ENCODE results near the gene SAMD14. TPM values are rescaled to one million over a fixed set of nuclear protein-coding genes. Genes with fewer than 3 reads are reported as not detected.

The SAMD14 gene
- total and polyA plus RNA-seq, 2 experiments from 2014 or later, result 0.70 to 4.7 TPM

- no peak overlapping the region for H3K27ac Mint-ChIP-seq
- no peak overlapping the region for H3K4me2 ChIP-seq
- H3K79me2 ChIP-seq (replicated peaks; ENCODE audit: insufficient read depth), result no peaks in the 10 kb centered on the region
Measured at GRCh38 chr17:50153650-50154575, 24.0 kb upstream of the SAMD14 start.

More at GRCh38 chr17:50153650-50154575, 24.0 kb upstream of the SAMD14 start:
- no peak overlapping the region for H3K27ac ChIP-seq (ENCODE audit: low read depth)
- H3F3A ChIP-seq (replicated peaks; ENCODE audit: low read depth), result peaks cover 5% of the 10 kb centered on the region; the same call in 1 of the 2 replicates
- DNase-seq (ENCODE audit: low spot score) (no peak), ATAC-seq (no peak)
- no peaks in the 10 kb centered on the region for H4K20me1 ChIP-seq (replicated peaks; ENCODE audit: insufficient read depth)
- no peak for TF ChIP-seq EZH2phosphoT487 (IDR thresholded peaks at IDR 0.05; ENCODE audit: unreplicated experiment)
- no peak for TF ChIP-seq ZNF331 (CRISPR knock-in tag; IDR thresholded peaks at IDR 0.05; ENCODE audit: low read depth)
- no peak for TF ChIP-seq EZH2 (IDR thresholded peaks at IDR 0.05; ENCODE audit: low read depth, unreplicated experiment)
- no peak for TF ChIP-seq POLR2AphosphoS5 (IDR thresholded peaks at IDR 0.05; ENCODE audit: low read depth)
- no peak for TF ChIP-seq ETS1 (IDR thresholded peaks at IDR 0.05)
- no peak for TF ChIP-seq JUNB (IDR thresholded peaks at IDR 0.05; ENCODE audit: unreplicated experiment)
- no peak for TF ChIP-seq CREB1 (CRISPR knock-in tag; IDR thresholded peaks at IDR 0.05; ENCODE audit: low read depth)
- TF ChIP-seq ZNF462 (CRISPR knock-in tag; IDR thresholded peaks at IDR 0.05), result no peak
- TF ChIP-seq ZNF114 (CRISPR knock-in tag; IDR thresholded peaks at IDR 0.05), result no peak
- TF ChIP-seq NANOG (IDR thresholded peaks at IDR 0.05; ENCODE audit: borderline replicate concordance), result no peak
- no peak for TF ChIP-seq STAT1 (IDR thresholded peaks at IDR 0.05; ENCODE audit: unreplicated experiment)
- TF ChIP-seq REST (IDR thresholded peaks at IDR 0.05; ENCODE audit: unreplicated experiment), result no peak
- no peak for TF ChIP-seq CTCF (conservative IDR thresholded peaks at IDR 0.05; ENCODE audit: low read depth in 2 of 2)
- H3K27me3 Mint-ChIP-seq (ENCODE audit: insufficient read depth, low read depth, poor library complexity), result peaks cover 18% of the 10 kb centered on the region
- no peak overlapping the region for H3K4me3 ChIP-seq
- H3K27me3 ChIP-seq (ENCODE audit: insufficient read depth), result peaks cover 17% of the 10 kb centered on the region
- H3K9me2 ChIP-seq (ENCODE audit: insufficient read depth), result no peaks in the 10 kb centered on the region
- no peak overlapping the region for H2AFZ ChIP-seq
- no peak overlapping the region for H3K4me3 Mint-ChIP-seq
- no peaks in the 10 kb centered on the region; the same call in 2 of the 3 replicates for H3K9me3 Mint-ChIP-seq
- no peaks in the 10 kb centered on the region for H3K36me3 ChIP-seq (ENCODE audit: insufficient read depth)
- H3K4me1 Mint-ChIP-seq, result peaks cover 20% of the 10 kb centered on the region
- peaks cover 11% of the 10 kb centered on the region for H3K4me1 ChIP-seq (ENCODE audit: insufficient read depth)
- no peaks in the 10 kb centered on the region for H3K36me3 Mint-ChIP-seq (ENCODE audit: low read depth)

All from GM23338 (cell line).